Keratinocyte (primary cell): ENCODE data around the gene KDELR1. TPM values are rescaled to one million over a fixed set of nuclear protein-coding genes. Genes with fewer than 3 reads are reported as not detected.

Source experiments
- DNase-seq: peaks from one replicate; pipeline ENCODE4 v3.0.0-alpha.2; 2011; ENCODE audit warnings: low read depth, missing footprints, low spot score
- FAIRE-seq: peaks from 2 replicates; lab custom pipeline; 2011; peaks lifted over from hg19 to GRCh38; lab: Jason Lieb, UNC
- H2AFZ ChIP-seq: 2 replicates; pipeline ENCODE4 v1.6.0; 2012; ENCODE audit warnings: low read length, control low read depth, inconsistent platforms; ENCODE audit not compliant: control insufficient read depth
- H3K27ac ChIP-seq: 2 replicates; pipeline ENCODE4 v1.5.1; 2011; ENCODE audit warnings: low read length; ENCODE audit not compliant: control insufficient read depth, insufficient read depth
- H3K27me3 ChIP-seq: 3 replicates; pipeline ENCODE4 v1.6.0; 2011; ENCODE audit warnings: low read length; ENCODE audit not compliant: control insufficient read depth, insufficient read depth; ENCODE audit errors: extremely low read depth
- H3K36me3 ChIP-seq, 2 experiments: 2 replicates in 1 of 2; 3 replicates in 1 of 2; pipeline ENCODE4 v1.5.1; 2011; ENCODE audit warnings: low read length in 2 of 2, mild to moderate bottlenecking in 1 of 2; ENCODE audit not compliant: control insufficient read depth in 2 of 2, insufficient read depth in 2 of 2; ENCODE audit errors: extremely low read depth in 1 of 2
- H3K4me1 ChIP-seq: 3 replicates; pipeline ENCODE4 v1.5.1; 2011; ENCODE audit warnings: low read length; ENCODE audit not compliant: control insufficient read depth, insufficient read depth; ENCODE audit errors: extremely low read depth
- H3K4me2 ChIP-seq: 3 replicates; pipeline ENCODE4 v1.6.0; 2011; ENCODE audit warnings: low read depth, low read length; ENCODE audit not compliant: control insufficient read depth, insufficient read depth; ENCODE audit errors: extremely low read depth
- H3K4me3 ChIP-seq, 3 experiments: fragments of 200-600 bp in 1 of 3; sonication (generic) in 1 of 3; 2 replicates in 2 of 3; 3 replicates in 1 of 3; pipeline ENCODE4 v1.5.1; 2011 to 2016; ENCODE audit warnings: low read length in 3 of 3, mild to moderate bottlenecking in 3 of 3, control low read depth in 2 of 3, inconsistent platforms in 1 of 3, low read depth in 1 of 3, mixed read lengths in 1 of 3, mixed run types in 1 of 3, moderate library complexity in 1 of 3; ENCODE audit not compliant: control insufficient read depth in 2 of 3, insufficient read depth in 2 of 3; ENCODE audit errors: extremely low read depth in 1 of 3
- H3K79me2 ChIP-seq: 2 replicates; pipeline ENCODE4 v1.6.0; 2012; ENCODE audit warnings: low read length; ENCODE audit not compliant: control insufficient read depth, insufficient read depth
- H3K9ac ChIP-seq: 3 replicates; pipeline ENCODE4 v1.6.0; 2011; ENCODE audit warnings: low read length; ENCODE audit not compliant: control insufficient read depth, insufficient read depth; ENCODE audit errors: extremely low read depth
- H3K9me1 ChIP-seq: 3 replicates; pipeline ENCODE4 v1.6.0; 2011; ENCODE audit warnings: low read length; ENCODE audit not compliant: control insufficient read depth, insufficient read depth; ENCODE audit errors: extremely low read depth
- H3K9me3 ChIP-seq: 2 replicates; pipeline ENCODE4 v1.5.1; 2012; ENCODE audit warnings: low read depth, low read length; ENCODE audit not compliant: control insufficient read depth
- H4K20me1 ChIP-seq: 3 replicates; pipeline ENCODE4 v1.6.0; 2011; ENCODE audit warnings: low read length; ENCODE audit not compliant: control insufficient read depth, insufficient read depth; ENCODE audit errors: extremely low read depth
- CTCF ChIP-seq, 3 experiments: IDR thresholded peaks in 1 of 3; conservative IDR thresholded peaks in 1 of 3; optimal IDR thresholded peaks in 1 of 3; 2 replicates in 2 of 3; 3 replicates in 1 of 3; pipeline versions ENCODE3 to v1.5.1; 2011; ENCODE audit warnings: low read length in 3 of 3, mild to moderate bottlenecking in 3 of 3, moderate library complexity in 2 of 3, control low read depth in 1 of 3, inconsistent platforms in 1 of 3; ENCODE audit not compliant: insufficient read depth in 2 of 3; ENCODE audit errors: extremely low read depth in 1 of 3
- EZH2 ChIP-seq: IDR thresholded peaks from one replicate; pipeline ENCODE4 v1.6.1; 2012; ENCODE audit warnings: inconsistent platforms, mild to moderate bottlenecking, low read length, moderate library complexity
- dilution Hi-C: fragments of 300-500 bp; cut with MboI; formaldehyde crosslinking; loops from one replicate; pipeline ENCODE4 v1.7.0; 2020; ENCODE audit warnings: low sequenced_read_pairs; ENCODE audit not compliant: extremely low pct_ligation_motif_present
- polyA plus RNA-seq, 5 experiments: library from polyadenylated mRNA; depleted of rRNA in 3 of 5; stranded (reverse) in 3 of 5; stranded (forward) in 1 of 5; unstranded in 1 of 5; fragments of >200 nt; gene quantifications; 1 replicate in 1 of 5; 2 replicates in 3 of 5; 3 replicates in 1 of 5; pipeline versions ENCODE4 v1.2.1 to v1.2.3, GENCODE V29; 2011 to 2012; ENCODE audit warnings: missing spikeins in 2 of 5, low read depth in 1 of 5, low replicate concordance in 1 of 5

The KDELR1 gene
- polyA plus RNA-seq, 1 donor (not counting 4 experiments of a cell fraction or from before 2014, with no cell fraction given), result 105 TPM

GRCh38 chr19:48394331-48395169, 3.2 kb upstream of the KDELR1 start:
- H3K9me3 ChIP-seq, result no peaks in the 10 kb centered on the region
- H3K36me3 ChIP-seq, result peaks cover 0 to under 1% of the 10 kb centered on the region in 2 experiments
- H3K4me2 ChIP-seq, result no peak overlapping the region
- no peak overlapping the region for H3K4me3 ChIP-seq
- no peak overlapping the region for H3K27ac ChIP-seq
- DNase-seq, result no peak
- FAIRE-seq, result no peak
- H3K9me1 ChIP-seq, result no peaks in the 10 kb centered on the region
- peaks cover 37% of the 10 kb centered on the region for H3K27me3 ChIP-seq
- H3K4me1 ChIP-seq, result peaks cover 17% of the 10 kb centered on the region
- peaks cover 12% of the 10 kb centered on the region for H3K79me2 ChIP-seq
- no peak overlapping the region for H2AFZ ChIP-seq
- TF ChIP-seq EZH2 (peak; percentile 98), CTCF (optimal IDR thresholded peaks at IDR 0.05 in 1 of 3, IDR thresholded peaks at IDR 0.05 in 1 of 3, conservative IDR thresholded peaks at IDR 0.05 in 1 of 3; ENCODE audit: extremely low read depth in 1 of 3, insufficient read depth in 2 of 3, low read length in 3 of 3) (no peak)
- no peaks in the 10 kb centered on the region for H4K20me1 ChIP-seq
- dilution Hi-C loops, result no loop called here
- H3K9ac ChIP-seq, result no peak overlapping the region

GRCh38 chr19:48393559-48394330, 2.4 kb upstream of the KDELR1 start, which contains the start of gene GRIN2D:
Gene GRIN2D (plus strand): TSS chr19:48393668. CDS start chr19:48398393, 4,725 bp downstream.
- dilution Hi-C loops, result no loop called here
- TF ChIP-seq EZH2 (peak; percentile 79), CTCF (optimal IDR thresholded peaks at IDR 0.05 in 1 of 3, IDR thresholded peaks at IDR 0.05 in 1 of 3, conservative IDR thresholded peaks at IDR 0.05 in 1 of 3; ENCODE audit: extremely low read depth in 1 of 3, insufficient read depth in 2 of 3, low read length in 3 of 3) (no peak)
- no peaks in the 10 kb centered on the region for H3K9me3 ChIP-seq
- H3K9me1 ChIP-seq, result no peaks in the 10 kb centered on the region
- no peak within 1 kb of the TSS for H3K27ac ChIP-seq
- DNase-seq (no peak), FAIRE-seq (no peak)
- H3K36me3 ChIP-seq, result peaks cover 3 to 4% of the 10 kb centered on the region in 2 experiments
- H3K9ac ChIP-seq, result no peak within 1 kb of the TSS
- H2AFZ ChIP-seq, result no peak within 1 kb of the TSS
- peak within 1 kb of the TSS in 2 of 3 experiments; percentile 16 to 36 for H3K4me3 ChIP-seq
- H3K4me2 ChIP-seq, result peak within 1 kb of the TSS; percentile 57
- peaks cover 37% of the 10 kb centered on the region for H3K27me3 ChIP-seq
- peaks cover 17% of the 10 kb centered on the region for H3K4me1 ChIP-seq
- H4K20me1 ChIP-seq, result no peaks in the 10 kb centered on the region
- peaks cover 17% of the 10 kb centered on the region for H3K79me2 ChIP-seq
